HG03159 (cell line): Measurements from ENCODE around the gene BCL2L1.

Source experiments
- ATAC-seq: cut with Tn5 transposase; IDR thresholded peaks from one replicate; pipeline ENCODE4 v1.9.1; 2021; ENCODE audit warnings: mild to moderate bottlenecking, moderate library complexity; ENCODE audit not compliant: unreplicated experiment

The BCL2L1 gene

GRCh38 chr20:31731321-31731717 lies 8.7 kb upstream of the BCL2L1 start:
- no peak for ATAC-seq

GRCh38 chr20:31723319-31724078 lies 831 bp upstream of the BCL2L1 start:
- peak; percentile 86 for ATAC-seq

GRCh38 chr20:31723069-31723318 lies 326 bp upstream of the BCL2L1 start:
- no peak for ATAC-seq

- ATAC-seq = no peak
Observed at GRCh38 chr20:31721408-31722256, 1.0 kb downstream of the BCL2L1 start.

- ATAC-seq = no peak
Observed at GRCh38 chr20:31720486-31721407, 1.9 kb downstream of the BCL2L1 start.

GRCh38 chr20:31719644-31720485 lies 2.8 kb downstream of the BCL2L1 start:
- no peak for ATAC-seq

GRCh38 chr20:31718952-31719643 lies 3.6 kb downstream of the BCL2L1 start:
- no peak for ATAC-seq

GRCh38 chr20:31717478-31718201 lies 5.0 kb downstream of the BCL2L1 start:
- peak; percentile 41 for ATAC-seq

GRCh38 chr20:31716818-31717477 lies 5.7 kb downstream of the BCL2L1 start:
- ATAC-seq = peak; percentile 7

- no peak for ATAC-seq
Observed at GRCh38 chr20:31716351-31716750, 6.3 kb downstream of the BCL2L1 start.

- no peak for ATAC-seq
Observed at GRCh38 chr20:31715766-31716165, 6.9 kb downstream of the BCL2L1 start.

- no peak for ATAC-seq
Observed at GRCh38 chr20:31713312-31714273, 9.1 kb downstream of the BCL2L1 start.

- ATAC-seq = no peak
Observed at GRCh38 chr20:31712564-31713311, 9.9 kb downstream of the BCL2L1 start.

GRCh38 chr20:31712112-31712553 lies 10.5 kb downstream of the BCL2L1 start:
- ATAC-seq = no peak

- no peak for ATAC-seq
Observed at GRCh38 chr20:31711179-31712111, 11.2 kb downstream of the BCL2L1 start.
